ENCODE measurements around the gene SOX5.

SOX5 gene

DNA sequence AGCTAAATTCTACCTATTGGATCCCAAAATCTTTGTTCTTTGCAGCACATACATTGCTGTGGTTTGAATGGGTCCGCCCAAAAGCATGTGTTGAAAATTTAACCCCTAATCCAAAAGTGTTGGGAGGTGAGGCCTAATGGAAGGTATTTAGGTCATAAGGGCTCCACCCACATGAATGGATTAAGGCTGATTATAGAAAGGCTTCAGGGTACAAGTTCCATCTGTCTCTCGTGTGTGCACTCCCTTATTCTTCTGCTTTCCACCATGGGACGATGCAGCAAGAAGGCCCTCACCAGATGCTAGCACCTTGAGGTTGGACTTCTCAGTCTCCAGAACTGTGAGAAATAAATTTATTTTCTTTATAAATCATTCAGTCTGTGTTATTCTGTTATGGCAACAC, 190.9 kb downstream of the SOX5 start:
- DNase-seq (ENCODE audit: low read depth in 2 of 2), result no peak
- TF ChIP-seq, protein P1, sequence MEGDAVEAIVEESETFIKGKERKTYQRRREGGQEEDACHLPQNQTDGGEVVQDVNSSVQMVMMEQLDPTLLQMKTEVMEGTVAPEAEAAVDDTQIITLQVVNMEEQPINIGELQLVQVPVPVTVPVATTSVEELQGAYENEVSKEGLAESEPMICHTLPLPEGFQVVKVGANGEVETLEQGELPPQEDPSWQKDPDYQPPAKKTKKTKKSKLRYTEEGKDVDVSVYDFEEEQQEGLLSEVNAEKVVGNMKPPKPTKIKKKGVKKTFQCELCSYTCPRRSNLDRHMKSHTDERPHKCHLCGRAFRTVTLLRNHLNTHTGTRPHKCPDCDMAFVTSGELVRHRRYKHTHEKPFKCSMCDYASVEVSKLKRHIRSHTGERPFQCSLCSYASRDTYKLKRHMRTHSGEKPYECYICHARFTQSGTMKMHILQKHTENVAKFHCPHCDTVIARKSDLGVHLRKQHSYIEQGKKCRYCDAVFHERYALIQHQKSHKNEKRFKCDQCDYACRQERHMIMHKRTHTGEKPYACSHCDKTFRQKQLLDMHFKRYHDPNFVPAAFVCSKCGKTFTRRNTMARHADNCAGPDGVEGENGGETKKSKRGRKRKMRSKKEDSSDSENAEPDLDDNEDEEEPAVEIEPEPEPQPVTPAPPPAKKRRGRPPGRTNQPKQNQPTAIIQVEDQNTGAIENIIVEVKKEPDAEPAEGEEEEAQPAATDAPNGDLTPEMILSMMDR (IDR thresholded peaks at IDR 0.05; ENCODE audit: low read depth, low read length), result no peak
- no peak overlapping the region for H3K4me3 ChIP-seq (replicated peaks in 1 of 2; ENCODE audit: low read depth in 2 of 2, low read length in 2 of 2)

DNA sequence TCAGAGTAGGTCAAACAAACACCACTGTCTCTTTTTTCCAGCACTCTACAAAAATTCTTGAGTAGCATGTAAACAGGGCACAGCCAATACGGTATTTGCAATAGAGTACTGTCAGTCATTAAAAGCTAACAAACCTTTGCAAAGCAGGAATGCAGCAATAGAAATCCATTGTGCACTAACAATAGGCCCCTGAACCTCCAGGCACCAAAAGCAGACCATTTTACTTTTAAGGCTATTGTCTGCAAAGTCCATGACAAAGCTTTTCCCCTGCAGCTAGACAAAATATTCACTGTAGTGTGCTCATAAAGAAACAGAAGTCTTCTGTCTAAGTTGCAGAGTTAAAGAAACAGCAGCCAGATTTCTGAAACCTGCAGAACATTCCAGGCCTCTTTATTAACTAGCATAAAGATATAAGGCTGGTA, 191.9 kb downstream of the SOX5 start:
- TF ChIP-seq, protein P1 (IDR thresholded peaks at IDR 0.05; ENCODE audit: low read depth, low read length), result no peak
- H3K4me3 ChIP-seq (replicated peaks in 1 of 2; ENCODE audit: low read depth in 2 of 2, low read length in 2 of 2), result no peak overlapping the region
- DNase-seq (ENCODE audit: low read depth in 2 of 2), result peak in 1 of 2 donors; percentile 46

DNA sequence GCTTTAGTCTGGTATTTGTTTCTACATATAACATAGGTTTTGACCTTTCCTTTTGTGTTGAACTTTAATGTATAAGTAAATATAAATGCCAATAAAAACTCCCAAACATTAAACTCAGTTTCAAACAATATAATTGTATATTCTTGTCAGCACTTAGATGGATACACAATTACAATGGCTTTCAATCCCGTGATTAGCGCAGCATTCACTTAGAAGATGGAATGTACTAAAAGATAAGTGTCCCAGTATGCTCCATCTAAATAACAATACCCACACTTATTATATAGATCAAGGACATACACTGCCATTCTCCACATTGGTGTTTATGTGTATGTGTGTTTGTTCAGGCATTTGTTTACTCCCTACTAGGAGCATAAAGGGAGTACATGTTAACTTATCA, 193.1 kb downstream of the SOX5 start:
- no peak for DNase-seq (ENCODE audit: low read depth in 2 of 2)
- TF ChIP-seq, protein P1 (IDR thresholded peaks at IDR 0.05; ENCODE audit: low read depth, low read length), result no peak
- H3K4me3 ChIP-seq (replicated peaks in 1 of 2; ENCODE audit: low read depth in 2 of 2, low read length in 2 of 2), result no peak overlapping the region

DNA sequence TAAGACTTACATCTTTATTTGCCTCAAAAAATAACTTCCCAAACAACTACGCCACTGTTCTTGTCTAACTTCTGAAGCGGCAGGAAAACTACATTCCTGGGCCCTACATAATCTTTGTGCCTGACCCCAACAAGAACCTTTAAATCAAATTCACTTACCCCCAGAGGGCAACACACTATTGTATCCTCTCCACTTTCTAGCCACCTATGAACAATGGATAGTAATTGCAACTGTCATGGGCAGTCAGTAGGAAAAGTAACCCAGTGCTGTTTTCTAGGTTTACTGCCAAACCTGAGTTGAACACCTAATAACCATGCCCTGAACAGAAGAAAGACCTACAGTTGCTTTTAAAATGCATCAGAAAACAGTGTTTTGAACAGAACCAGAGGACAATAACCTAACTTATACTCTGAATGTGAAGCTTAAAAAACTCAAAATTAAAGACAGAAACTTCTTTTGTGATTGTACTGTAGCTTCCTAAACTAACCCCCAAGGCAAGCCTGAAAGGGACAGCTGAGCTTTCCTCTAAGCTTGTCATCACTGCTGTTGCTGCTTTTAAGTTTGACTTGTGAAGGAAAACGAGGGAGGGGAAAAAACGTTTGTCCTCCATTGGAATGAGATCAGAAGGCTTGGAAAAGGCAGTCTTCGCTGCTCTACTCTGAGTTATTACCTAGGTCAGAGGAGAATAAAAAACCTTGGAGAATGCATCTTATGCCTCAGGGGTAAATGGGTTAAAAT, 195.7 kb downstream of the SOX5 start:
- H3K4me3 ChIP-seq (replicated peaks in 1 of 2; ENCODE audit: low read depth in 2 of 2, low read length in 2 of 2), result no peak overlapping the region
- TF ChIP-seq, protein P1 (IDR thresholded peaks at IDR 0.05; ENCODE audit: low read depth, low read length), result no peak
- DNase-seq (ENCODE audit: low read depth in 2 of 2), result no peak

DNA sequence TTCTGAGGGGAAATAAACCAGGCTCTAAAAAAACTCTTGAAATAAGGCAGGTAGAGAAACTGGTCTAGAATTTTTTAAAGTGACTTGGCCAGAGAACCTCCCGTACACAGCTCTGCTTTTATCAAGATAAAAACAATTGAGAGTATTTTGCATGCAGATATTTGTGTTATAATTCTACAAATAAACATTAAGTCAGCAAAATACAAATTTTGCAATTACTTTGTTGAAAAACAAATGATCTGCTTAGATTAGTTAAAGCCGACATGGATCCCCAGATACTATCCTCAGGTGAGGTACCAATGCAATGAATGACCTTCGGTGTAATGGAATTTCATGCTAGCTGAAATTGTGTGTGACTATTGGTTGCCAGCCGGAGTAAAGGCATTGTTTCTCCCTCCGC, 197.2 kb downstream of the SOX5 start:
- DNase-seq (ENCODE audit: low read depth in 2 of 2), result no peak
- TF ChIP-seq, protein P1 (IDR thresholded peaks at IDR 0.05; ENCODE audit: low read depth, low read length), result no peak
- no peak overlapping the region for H3K4me3 ChIP-seq (replicated peaks in 1 of 2; ENCODE audit: low read depth in 2 of 2, low read length in 2 of 2)

DNA sequence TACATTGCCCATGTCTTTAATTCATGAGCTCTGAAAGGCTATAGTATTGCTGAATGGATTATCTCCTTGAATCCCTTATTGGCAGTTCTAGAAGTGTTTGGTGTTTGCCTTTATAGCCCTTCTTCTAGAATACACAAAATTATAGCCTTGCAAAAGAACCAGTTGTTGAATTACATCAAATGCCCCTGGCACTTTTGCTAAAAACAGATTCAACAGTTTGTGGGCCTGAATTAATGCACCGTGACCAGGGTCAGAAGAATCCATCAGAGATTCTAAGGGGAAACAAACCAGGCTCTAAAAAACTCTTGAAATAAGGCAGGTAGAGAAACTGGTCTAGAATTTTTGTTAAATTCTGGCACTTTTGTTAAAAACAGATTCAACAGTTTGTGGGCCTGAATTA, 197.8 kb downstream of the SOX5 start:
- H3K4me3 ChIP-seq (replicated peaks in 1 of 2; ENCODE audit: low read depth in 2 of 2, low read length in 2 of 2), result no peak overlapping the region
- TF ChIP-seq, protein P1 (IDR thresholded peaks at IDR 0.05; ENCODE audit: low read depth, low read length), result no peak
- no peak for DNase-seq (ENCODE audit: low read depth in 2 of 2)

DNA sequence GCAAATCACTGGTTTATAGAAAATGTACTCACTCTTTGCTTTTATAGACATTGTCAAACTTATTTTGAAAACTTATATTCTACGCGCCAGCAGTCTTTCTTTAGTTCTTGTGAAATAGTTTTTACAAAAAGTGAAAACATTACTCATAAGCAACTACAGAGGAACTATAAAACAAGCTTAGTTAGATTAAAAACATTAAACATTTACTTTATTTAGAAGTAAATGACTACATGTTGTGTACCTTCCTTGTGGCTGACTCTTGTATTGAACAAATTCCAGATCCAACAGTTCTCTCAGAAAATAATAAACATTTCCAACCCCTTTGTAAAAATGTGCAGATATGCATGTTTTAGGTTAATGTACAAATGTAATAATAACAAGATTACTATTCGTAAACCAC, 198.5 kb downstream of the SOX5 start:
- TF ChIP-seq, protein P1 (IDR thresholded peaks at IDR 0.05; ENCODE audit: low read depth, low read length), result no peak
- H3K4me3 ChIP-seq (replicated peaks in 1 of 2; ENCODE audit: low read depth in 2 of 2, low read length in 2 of 2), result no peak overlapping the region

More for the DNA sequence above, 198.5 kb downstream of the SOX5 start:
- no peak for DNase-seq (ENCODE audit: low read depth in 2 of 2)
